ENCODE results near the gene MTHFR.

MTHFR gene

GRCh38 chr1:11807133-11807532, 1.4 kb upstream of the MTHFR start:
- peaks cover 4 to 58% of the 10 kb centered on the region in 2 experiments for H3K36me3 ChIP-seq (ENCODE audit: control insufficient read depth in 2 of 2, insufficient read depth in 1 of 2, low read length in 2 of 2)
- peak overlapping the region; percentile 97; the same call in 1 of the 2 replicates for H3K4me3 ChIP-seq (ENCODE audit: low read depth, low read length)
- H3K27ac ChIP-seq (ENCODE audit: extremely low read depth, low read depth, low read length), result no peak overlapping the region
- H3K4me1 ChIP-seq (ENCODE audit: control insufficient read depth, insufficient read depth, low read length), result peaks cover 4% of the 10 kb centered on the region
- no peaks in the 10 kb centered on the region for H3K9me3 ChIP-seq (ENCODE audit: control insufficient read depth, insufficient read depth, low read depth, low read length)
- ChIA-PET POLR2A (interaction anchor here (0.9 to 1.6 kb wide), 4 partner anchors 9 to 104 kb away, joined by 3 to 8 read pairs (median 4); no protein-coding TSS in a partner anchor), CTCF (interaction anchor here (0.6 to 0.7 kb wide), 2 partner anchors 103 to 422 kb away, joined by 3 to 4 read pairs; no protein-coding TSS in a partner anchor)
- no peak for TF ChIP-seq ZNF174 (tag by site-specific recombination; IDR thresholded peaks at IDR 0.05)
- TF ChIP-seq ZNF639 (tag by site-specific recombination; IDR thresholded peaks at IDR 0.05), result no peak
- no peak for TF ChIP-seq MYNN (tag by site-specific recombination; IDR thresholded peaks at IDR 0.05; ENCODE audit: borderline replicate concordance)
- no peak for TF ChIP-seq ZNF416 (tag by site-specific recombination; IDR thresholded peaks at IDR 0.05)
- TF ChIP-seq KLF17 (tag by site-specific recombination; IDR thresholded peaks at IDR 0.05), result no peak
- TF ChIP-seq ZNF248 (tag by site-specific recombination; IDR thresholded peaks at IDR 0.05), result no peak
- no peak for TF ChIP-seq ZNF549 (tag by site-specific recombination; IDR thresholded peaks at IDR 0.05)
- no peak for TF ChIP-seq ZNF544 (tag by site-specific recombination; IDR thresholded peaks at IDR 0.05)
- TF ChIP-seq ZIC2 (tag by site-specific recombination; IDR thresholded peaks at IDR 0.05), result no peak
- TF ChIP-seq EGR2 (tag by site-specific recombination; IDR thresholded peaks at IDR 0.05; ENCODE audit: low read depth), result no peak
- TF ChIP-seq SP7 (tag by site-specific recombination; IDR thresholded peaks at IDR 0.05), result no peak
- no peak for TF ChIP-seq ZNF571 (tag by site-specific recombination; IDR thresholded peaks at IDR 0.05)
- no peak for TF ChIP-seq ZBTB44 (tag by site-specific recombination; IDR thresholded peaks at IDR 0.05)
- TF ChIP-seq PRDM2 (tag by site-specific recombination; IDR thresholded peaks at IDR 0.05; ENCODE audit: borderline replicate concordance), result no peak
- TF ChIP-seq ZNF426 (tag by site-specific recombination; IDR thresholded peaks at IDR 0.05), result no peak
- TF ChIP-seq AEBP2 (tag by site-specific recombination; IDR thresholded peaks at IDR 0.05; ENCODE audit: borderline replicate concordance), result no peak
- no peak for TF ChIP-seq ZNF747 (tag by site-specific recombination; IDR thresholded peaks at IDR 0.05)
- no peak for TF ChIP-seq ZBTB48 (tag by site-specific recombination; IDR thresholded peaks at IDR 0.05)
- no peak for TF ChIP-seq ZNF266 (tag by site-specific recombination; IDR thresholded peaks at IDR 0.05; ENCODE audit: low read depth)

Measured in HEK293 (cell line).